ENCODE measurements around the gene S100A7A.

Gene S100A7A

GRCh38 chr1:153375511-153375910 is 40.8 kb upstream of the S100A7A start, which contains the start of gene S100A12:
S100A12 (minus strand) TSS chr1:153375621; CDS start chr1:153374592, 1,029 bp downstream.
- Histone ChIP-seq H3K4me2 (ENCODE audit: low read length) (no peak within 1 kb of the TSS), H3K9me2 (replicated peaks; ENCODE audit: control insufficient read depth, low read length) (no peaks in the 10 kb centered on the region), H3K4me3 (ENCODE audit: low read length) (no peak within 1 kb of the TSS), H3K27ac (ENCODE audit: low read depth, low read length) (no peak within 1 kb of the TSS), H4K20me1 (ENCODE audit: control insufficient read depth, insufficient read depth, low read depth, low read length) (no peaks in the 10 kb centered on the region), H3F3A (ENCODE audit: control insufficient read depth, insufficient read depth) (no peaks in the 10 kb centered on the region), H3K4me1 (ENCODE audit: control insufficient read depth, low read length) (no peaks in the 10 kb centered on the region), H3K36me3 (ENCODE audit: control insufficient read depth, low read length) (no peaks in the 10 kb centered on the region), H3K27me3 (ENCODE audit: control insufficient read depth, low read length) (peaks cover 4% of the 10 kb centered on the region; the same call in 1 of the 2 replicates), H3K9me3 (ENCODE audit: control insufficient read depth, insufficient read depth, low read length) (no peaks in the 10 kb centered on the region), H3K79me2 (ENCODE audit: control insufficient read depth, low read length) (no peaks in the 10 kb centered on the region)
- TF ChIP-seq EZH2phosphoT487 (IDR thresholded peaks at IDR 0.05; ENCODE audit: borderline replicate concordance, low read length) = no peak
- TF ChIP-seq, protein P1, sequence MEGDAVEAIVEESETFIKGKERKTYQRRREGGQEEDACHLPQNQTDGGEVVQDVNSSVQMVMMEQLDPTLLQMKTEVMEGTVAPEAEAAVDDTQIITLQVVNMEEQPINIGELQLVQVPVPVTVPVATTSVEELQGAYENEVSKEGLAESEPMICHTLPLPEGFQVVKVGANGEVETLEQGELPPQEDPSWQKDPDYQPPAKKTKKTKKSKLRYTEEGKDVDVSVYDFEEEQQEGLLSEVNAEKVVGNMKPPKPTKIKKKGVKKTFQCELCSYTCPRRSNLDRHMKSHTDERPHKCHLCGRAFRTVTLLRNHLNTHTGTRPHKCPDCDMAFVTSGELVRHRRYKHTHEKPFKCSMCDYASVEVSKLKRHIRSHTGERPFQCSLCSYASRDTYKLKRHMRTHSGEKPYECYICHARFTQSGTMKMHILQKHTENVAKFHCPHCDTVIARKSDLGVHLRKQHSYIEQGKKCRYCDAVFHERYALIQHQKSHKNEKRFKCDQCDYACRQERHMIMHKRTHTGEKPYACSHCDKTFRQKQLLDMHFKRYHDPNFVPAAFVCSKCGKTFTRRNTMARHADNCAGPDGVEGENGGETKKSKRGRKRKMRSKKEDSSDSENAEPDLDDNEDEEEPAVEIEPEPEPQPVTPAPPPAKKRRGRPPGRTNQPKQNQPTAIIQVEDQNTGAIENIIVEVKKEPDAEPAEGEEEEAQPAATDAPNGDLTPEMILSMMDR (IDR thresholded peaks at IDR 0.05; ENCODE audit: low read depth, low read length, poor library complexity, severe bottlenecking) = no peak

GRCh38 chr1:153379591-153379990 is 36.7 kb upstream of the S100A7A start:
- no peaks in the 10 kb centered on the region for H3K36me3 ChIP-seq (ENCODE audit: control insufficient read depth, low read length)
- H3K27ac ChIP-seq (ENCODE audit: low read depth, low read length) = no peak overlapping the region
- H3K9me3 ChIP-seq (ENCODE audit: control insufficient read depth, insufficient read depth, low read length) = no peaks in the 10 kb centered on the region
- H3F3A ChIP-seq (ENCODE audit: control insufficient read depth, insufficient read depth) = no peaks in the 10 kb centered on the region
- H3K4me2 ChIP-seq (ENCODE audit: low read length) = no peak overlapping the region
- no peak overlapping the region for H3K4me3 ChIP-seq (ENCODE audit: low read length)
- H3K9me2 ChIP-seq (replicated peaks; ENCODE audit: control insufficient read depth, low read length) = no peaks in the 10 kb centered on the region
- H3K4me1 ChIP-seq (ENCODE audit: control insufficient read depth, low read length) = no peaks in the 10 kb centered on the region
- no peaks in the 10 kb centered on the region for H4K20me1 ChIP-seq (ENCODE audit: control insufficient read depth, insufficient read depth, low read depth, low read length)
- H3K27me3 ChIP-seq (ENCODE audit: control insufficient read depth, low read length) = peaks cover 7% of the 10 kb centered on the region; the same call in 1 of the 2 replicates
- no peak for TF ChIP-seq EZH2phosphoT487 (IDR thresholded peaks at IDR 0.05; ENCODE audit: borderline replicate concordance, low read length)
- TF ChIP-seq, protein P1 (IDR thresholded peaks at IDR 0.05; ENCODE audit: low read depth, low read length, poor library complexity, severe bottlenecking) = no peak
- H3K79me2 ChIP-seq (ENCODE audit: control insufficient read depth, low read length) = no peaks in the 10 kb centered on the region

DNA sequence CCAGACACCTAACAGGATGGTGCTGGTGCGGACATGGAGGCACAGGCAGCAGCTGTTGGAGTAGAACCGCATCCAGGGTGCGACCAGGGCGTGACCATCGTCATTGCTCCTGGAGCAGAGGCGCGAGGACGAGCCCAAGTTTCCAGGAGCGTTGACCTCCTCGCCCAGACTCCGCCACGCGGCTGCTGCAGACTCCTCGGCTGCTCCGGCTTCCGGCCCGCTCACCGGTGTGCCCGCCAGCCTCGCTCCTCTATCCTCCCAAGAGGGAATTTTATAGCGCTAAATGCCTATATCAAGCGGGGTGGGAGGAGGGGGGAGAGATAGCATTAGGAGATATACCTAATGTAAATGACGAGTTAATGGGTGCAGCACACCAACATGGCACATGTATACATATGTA is 35.6 kb upstream of the S100A7A start:
- H3K4me3 ChIP-seq (ENCODE audit: low read length) = no peak overlapping the region
- no peaks in the 10 kb centered on the region for H3K9me2 ChIP-seq (replicated peaks; ENCODE audit: control insufficient read depth, low read length)
- no peaks in the 10 kb centered on the region for H3F3A ChIP-seq (ENCODE audit: control insufficient read depth, insufficient read depth)
- H4K20me1 ChIP-seq (ENCODE audit: control insufficient read depth, insufficient read depth, low read depth, low read length) = no peaks in the 10 kb centered on the region
- no peak overlapping the region for H3K4me2 ChIP-seq (ENCODE audit: low read length)
- no peaks in the 10 kb centered on the region for H3K4me1 ChIP-seq (ENCODE audit: control insufficient read depth, low read length)
- no peaks in the 10 kb centered on the region for H3K9me3 ChIP-seq (ENCODE audit: control insufficient read depth, insufficient read depth, low read length)
- no peaks in the 10 kb centered on the region for H3K79me2 ChIP-seq (ENCODE audit: control insufficient read depth, low read length)
- TF ChIP-seq, protein P1 (IDR thresholded peaks at IDR 0.05; ENCODE audit: low read depth, low read length, poor library complexity, severe bottlenecking) = no peak
- no peak for TF ChIP-seq EZH2phosphoT487 (IDR thresholded peaks at IDR 0.05; ENCODE audit: borderline replicate concordance, low read length)
- H3K36me3 ChIP-seq (ENCODE audit: control insufficient read depth, low read length) = no peaks in the 10 kb centered on the region
- peaks cover 10% of the 10 kb centered on the region; the same call in 1 of the 2 replicates for H3K27me3 ChIP-seq (ENCODE audit: control insufficient read depth, low read length)
- H3K27ac ChIP-seq (ENCODE audit: low read depth, low read length) = no peak overlapping the region
